Measurements from ENCODE around the gene SPRED3. TPM values are rescaled to one million over a fixed set of nuclear protein-coding genes. Genes with fewer than 3 reads are reported as not detected.

SPRED3 gene
- total and polyA plus RNA-seq, 2 of the 8 experiments (the other 6 are each of a cell fraction or from before 2014, with no cell fraction given): 8.1 to 10.3 TPM

GRCh38 chr19:38421856-38422255 lies 33.4 kb downstream of the SPRED3 start:
- no peak overlapping the region for H4K8ac ChIP-seq (ENCODE audit: extremely low read depth, insufficient read depth, low read length)
- H3K79me2 ChIP-seq (ENCODE audit: control insufficient read depth in 1 of 2, insufficient read depth in 2 of 2, low read length in 2 of 2): no peaks in the 10 kb centered on the region
- no peak overlapping the region for H4K5ac ChIP-seq (ENCODE audit: insufficient read length, low read depth, low read length)
- no peak overlapping the region for H3K9ac ChIP-seq (replicated peaks in 1 of 4; ENCODE audit: extremely low read depth in 1 of 4, low read depth in 3 of 4, low read length in 3 of 4)
- H4K91ac ChIP-seq (replicated peaks; ENCODE audit: insufficient read length, low read length): peak overlapping the region; percentile 42
- peaks cover 7% of the 10 kb centered on the region for H3K23me2 ChIP-seq (ENCODE audit: low read depth, low read length)
- H3K36me3 ChIP-seq (ENCODE audit: control insufficient read depth in 2 of 4, insufficient read depth in 4 of 4, low read length in 3 of 4): no peaks in the 10 kb centered on the region
- H2BK120ac ChIP-seq (replicated peaks; ENCODE audit: low read depth, low read length): no peak overlapping the region
- no peak overlapping the region for H2BK12ac ChIP-seq (ENCODE audit: low read depth, low read length)
- ChIA-PET CTCF (ENCODE audit: partially characterized antibody) (interaction anchor here (0.6 to 1.2 kb wide), 3 partner anchors 15 to 177 kb away, joined by 3 to 5 read pairs (median 4); no protein-coding TSS in a partner anchor), POLR2A (ENCODE audit: partially characterized antibody) (interaction anchor here (0.7 to 1.4 kb wide), 4 partner anchors 9 to 27 kb away, joined by 3 to 4 read pairs (median 3); no protein-coding TSS in a partner anchor)
- H3K14ac ChIP-seq (ENCODE audit: insufficient read length): no peak overlapping the region
- H3K27me3 ChIP-seq (replicated peaks in 1 of 4; ENCODE audit: control insufficient read depth in 3 of 4, extremely low read depth in 1 of 4, insufficient read depth in 3 of 4, low read length in 3 of 4): peaks cover 0 to 9% (median 5%) of the 10 kb centered on the region in 4 experiments; a peak in 4 of 7 replicates
- H3K4me2 ChIP-seq (ENCODE audit: insufficient read depth in 1 of 2, low read depth in 2 of 2, low read length in 2 of 2): no peak overlapping the region
- no peak overlapping the region for H3K56ac ChIP-seq (replicated peaks; ENCODE audit: insufficient read length, low read depth, low read length)
- H3K4me1 ChIP-seq (replicated peaks in 1 of 4; ENCODE audit: control insufficient read depth in 3 of 4, insufficient read depth in 4 of 4, low read length in 3 of 4): peaks cover 4 to 20% (median 15%) of the 10 kb centered on the region in 4 experiments; a peak in 6 of 7 replicates
- H3K27ac ChIP-seq (ENCODE audit: low read depth, low read length): no peak overlapping the region
- no peak overlapping the region for H2AFZ ChIP-seq (ENCODE audit: low read length)
- no peaks in the 10 kb centered on the region for H4K20me1 ChIP-seq (replicated peaks in 1 of 2; ENCODE audit: control insufficient read depth in 1 of 2, insufficient read depth in 2 of 2, low read length in 2 of 2)
- H3K9me3 ChIP-seq (ENCODE audit: insufficient read depth in 2 of 2, low read depth in 1 of 2, low read length in 1 of 2): no peaks in the 10 kb centered on the region
- no peak overlapping the region for H3K4ac ChIP-seq (replicated peaks; ENCODE audit: insufficient read length, low read depth, low read length)
- H3K79me1 ChIP-seq (ENCODE audit: low read depth, low read length): no peaks in the 10 kb centered on the region
- no peak overlapping the region for H2AK5ac ChIP-seq (ENCODE audit: low read depth, low read length)
- FAIRE-seq (no peak), DNase-seq (ENCODE audit: low read depth in 1 of 2, low spot score in 2 of 2) (no peak)
- H2BK20ac ChIP-seq (ENCODE audit: low read length): no peak overlapping the region
- no peak overlapping the region for H3K4me3 ChIP-seq (ENCODE audit: extremely low read depth in 1 of 4, insufficient read depth in 2 of 4, low read depth in 3 of 4, low read length in 4 of 4)
- no peak overlapping the region for H3K23ac ChIP-seq (ENCODE audit: insufficient read length)
- WGBS, 2 experiments (ENCODE audit: extremely low coverage in 1 of 2, insufficient coverage in 1 of 2, insufficient read length in 1 of 2, insufficient replicate concordance in 2 of 2, low coverage in 1 of 2, low lambda C conversion rate in 2 of 2, missing lambda C conversion rate in 1 of 2): 80% methylated on average over 14 of the region's 14 CpGs; no CpG with 5 or more reads in 1 of the 2 experiments
- no peak overlapping the region for H3K18ac ChIP-seq (ENCODE audit: extremely low read depth, low read length)
- no peak overlapping the region for H2BK5ac ChIP-seq (ENCODE audit: low read depth, low read length)
- H2BK15ac ChIP-seq (ENCODE audit: low read length): no peak overlapping the region
- TF ChIP-seq NRF1 (IDR thresholded peaks at IDR 0.05; ENCODE audit: low read depth, low read length): no peak
- TF ChIP-seq CBX5 (IDR thresholded peaks at IDR 0.05; ENCODE audit: low read depth, low read length): no peak
- TF ChIP-seq JUN (IDR thresholded peaks at IDR 0.05; ENCODE audit: low read depth, low read length): no peak
- TF ChIP-seq GABPA (IDR thresholded peaks at IDR 0.05; ENCODE audit: borderline replicate concordance, insufficient read depth, low read length): no peak
- TF ChIP-seq NANOG (IDR thresholded peaks at IDR 0.05; ENCODE audit: insufficient read depth, low read depth, low read length, poor library complexity, severe bottlenecking): no peak
- no peak for TF ChIP-seq PHF8 (conservative IDR thresholded peaks at IDR 0.05; ENCODE audit: low read depth, low read length)
- no peak for TF ChIP-seq KDM1A (IDR thresholded peaks at IDR 0.05; ENCODE audit: borderline replicate concordance, low read length)
- no peak for TF ChIP-seq ATF2 (IDR thresholded peaks at IDR 0.05; ENCODE audit: low read length)
- TF ChIP-seq CTCF (IDR thresholded peaks at IDR 0.05; ENCODE audit: control extremely low read depth in 1 of 3, insufficient read depth in 1 of 3, low read depth in 1 of 3, low read length in 3 of 3): no peak
